ENCODE measurements around the gene NPBWR2.
A peak's percentile ranks its signal among the peaks of the same experiment; 100 is the strongest.

The NPBWR2 gene

DNA sequence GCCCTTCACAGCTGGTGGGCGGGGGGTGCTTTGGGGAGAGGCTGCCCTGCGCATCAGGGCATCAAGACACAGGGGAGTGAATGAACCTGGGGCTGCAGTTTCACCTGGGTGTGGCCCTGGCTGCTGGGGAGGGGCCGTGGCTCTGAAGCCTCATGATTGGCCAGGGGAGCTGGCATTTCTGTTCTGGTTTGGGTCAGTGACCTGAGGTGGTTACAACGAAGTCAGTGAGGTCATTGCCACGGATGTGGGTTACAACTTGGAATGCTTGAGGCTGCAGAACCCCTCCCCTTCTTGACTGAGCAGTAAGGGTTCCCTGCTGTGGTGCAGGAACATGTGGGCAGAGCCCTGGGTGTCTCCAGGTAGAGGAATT lies 41.4 kb downstream of the NPBWR2 start:
- Histone ChIP-seq H3K4me3 (no peak overlapping the region), H3K27ac (no peak overlapping the region)

DNA sequence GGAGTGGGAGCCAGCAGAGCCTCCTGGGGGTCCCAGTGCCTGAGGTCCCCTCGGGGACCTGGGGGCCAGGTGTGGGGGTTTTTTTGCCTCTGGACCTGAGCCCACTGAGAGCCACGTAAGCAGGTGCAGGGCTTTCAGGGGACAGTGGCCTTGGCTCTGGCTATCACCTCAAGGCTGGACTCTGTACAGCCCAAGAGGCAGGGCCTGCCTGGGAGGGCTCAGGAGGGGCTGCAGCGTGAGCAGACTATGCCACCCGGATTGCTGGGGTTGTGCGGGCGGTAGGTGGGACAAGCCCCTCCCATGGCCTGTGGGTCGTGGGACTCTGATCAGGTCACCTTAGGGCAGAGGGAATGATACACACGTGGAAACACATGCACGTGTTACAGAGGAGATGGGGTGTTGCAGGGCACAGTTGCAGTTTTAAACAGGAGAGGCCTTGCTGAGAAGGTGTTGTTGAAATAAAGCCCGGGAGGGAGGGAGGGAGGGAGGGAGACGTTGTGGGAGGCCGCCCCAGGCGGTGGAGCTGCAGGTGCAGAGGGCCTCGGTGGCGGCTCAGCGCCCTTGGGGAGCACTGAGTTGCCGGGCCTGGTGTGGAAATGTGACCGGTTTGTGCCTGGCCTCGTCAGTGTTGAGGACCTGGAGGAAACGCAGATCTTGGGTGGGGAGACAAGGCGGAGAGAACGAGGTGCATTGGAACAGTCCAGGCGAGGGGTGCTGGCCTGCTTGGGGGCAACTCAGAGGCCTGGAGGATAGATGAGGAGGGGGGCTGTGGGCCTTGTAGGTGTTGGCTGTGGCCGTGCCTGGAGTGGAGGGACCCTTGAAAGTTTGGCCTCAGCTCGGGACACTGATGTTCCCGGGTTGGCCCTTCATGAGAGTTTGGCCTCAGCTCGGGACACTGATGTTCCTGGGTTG lies 42.0 kb downstream of the NPBWR2 start:
- peak overlapping the region in 2 of 21 experiments; percentile 50 to 60 for H3K27ac ChIP-seq

DNA sequence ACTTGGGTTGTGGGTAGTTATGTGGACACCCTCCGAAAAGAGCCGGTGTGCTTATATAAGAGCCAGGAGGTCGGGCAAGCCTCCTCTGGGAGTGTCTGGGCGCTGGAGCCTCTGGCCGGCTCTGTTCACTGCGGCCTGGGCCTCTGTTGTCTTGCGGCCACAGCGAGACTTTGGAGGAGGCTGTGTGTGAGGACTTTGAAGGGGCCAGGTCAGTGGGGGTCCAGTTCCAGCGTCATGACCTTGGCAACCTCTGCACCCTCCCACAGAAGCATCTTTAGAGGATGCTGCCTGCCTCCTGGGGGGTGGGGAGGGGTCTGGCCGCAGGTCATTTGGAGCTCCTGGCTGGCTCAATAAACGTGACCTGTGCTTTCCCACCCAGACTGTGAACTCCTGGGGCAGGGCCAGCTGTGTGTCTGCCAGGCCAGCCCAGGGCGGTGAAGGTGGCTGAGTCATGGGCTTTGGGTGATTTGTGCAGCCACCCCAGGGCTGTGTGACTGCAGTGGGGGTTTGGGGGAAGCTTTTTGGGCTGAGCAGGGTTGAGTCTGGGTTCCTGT lies 43.1 kb downstream of the NPBWR2 start:
- Histone ChIP-seq H3K27ac (peak overlapping the region in 8 of 21 experiments; percentile 25 to 93 (median 88)), H3K4me3 (peak overlapping the region in 5 of 7 experiments; percentile 61 to 92 (median 89))

More for the DNA sequence above, 42.0 kb downstream of the NPBWR2 start:
- no peak overlapping the region for H3K4me3 ChIP-seq

DNA sequence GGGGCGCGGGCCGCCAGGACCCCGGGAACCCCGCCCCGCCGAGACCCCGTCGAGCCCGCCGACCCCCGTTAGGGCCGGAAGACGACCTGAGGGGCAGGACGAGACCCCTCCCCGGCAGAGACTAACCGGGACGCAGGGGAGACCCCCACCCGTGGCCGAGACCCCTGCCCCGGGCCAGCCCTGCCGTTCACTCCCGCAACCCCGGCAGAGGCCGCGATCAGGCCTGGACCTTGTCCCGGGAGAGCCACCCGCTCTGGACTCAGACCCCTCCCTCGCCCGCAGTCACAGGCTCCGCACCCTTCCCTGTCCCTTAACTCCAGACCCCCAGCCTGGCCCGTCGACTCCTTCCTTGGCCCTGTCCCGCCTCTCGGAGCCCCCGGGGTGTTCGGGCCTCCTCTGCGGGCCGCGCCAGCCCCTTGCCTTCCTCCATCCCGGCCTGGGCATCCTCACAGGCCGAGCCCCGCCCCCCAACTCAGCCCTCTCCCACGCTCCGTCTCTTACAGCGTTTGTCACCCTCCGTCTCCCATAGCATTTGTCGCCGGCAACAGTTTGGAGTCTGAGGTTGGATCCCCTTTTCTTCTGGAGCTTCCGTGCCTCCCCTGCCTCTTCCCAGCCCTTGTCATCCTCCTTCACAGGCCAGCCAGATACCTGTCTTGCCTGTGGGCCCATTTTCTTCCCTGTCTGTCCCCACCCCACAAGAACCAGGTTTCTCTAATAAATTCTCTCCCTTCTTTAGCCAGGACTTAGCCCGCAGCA lies 43.8 kb downstream of the NPBWR2 start:
- peak overlapping the region; percentile 61 to 96 (median 89) for H3K4me3 ChIP-seq
- H3K27ac ChIP-seq, result peak overlapping the region; percentile 14 to 93 (median 84)

DNA sequence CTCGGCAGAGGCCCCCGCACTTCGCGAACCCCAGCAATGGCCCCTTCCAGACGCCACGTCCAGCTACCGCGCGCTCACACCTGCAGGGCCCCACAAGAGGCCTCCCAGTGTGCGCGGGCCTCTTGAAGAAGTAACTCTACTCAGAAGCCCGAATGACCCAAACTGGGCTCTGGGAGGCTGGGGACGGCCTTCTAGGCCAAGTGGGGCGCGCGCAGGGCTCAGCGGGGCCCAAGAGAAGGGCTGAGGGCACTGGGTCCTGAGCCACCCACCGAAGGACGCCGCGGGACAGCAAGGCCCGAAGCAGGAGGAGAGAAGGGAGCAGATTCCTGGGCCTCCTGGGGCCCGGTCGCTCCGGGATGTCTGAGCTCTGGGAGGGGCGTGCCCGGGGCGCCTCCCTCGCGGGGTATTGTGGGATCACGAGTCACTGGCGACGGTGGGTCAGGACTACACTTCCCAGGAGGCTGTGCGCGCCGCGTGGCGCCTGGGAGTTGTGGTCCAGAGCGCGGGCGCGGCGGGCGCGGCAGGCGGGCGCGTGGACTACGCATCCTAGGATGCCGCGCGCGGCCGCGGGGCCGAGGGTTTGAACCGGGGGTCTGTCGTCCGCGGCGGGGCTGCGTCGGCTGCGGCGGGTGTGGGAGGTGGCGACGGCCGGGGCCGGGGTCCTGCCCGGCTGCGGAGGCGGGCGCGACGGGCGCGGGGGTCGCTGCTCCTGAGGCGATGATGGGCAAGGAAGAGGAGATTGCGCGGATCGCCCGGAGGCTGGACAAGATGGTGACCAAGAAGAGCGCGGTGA lies 44.6 kb downstream of the NPBWR2 start, which contains the start of gene TCEA2:
TSS of gene TCEA2 (plus strand) at position 603 of the 793 bp plus-strand sequence. CDS start at position 718, 115 bp downstream.
- peak within 1 kb of the TSS; percentile 45 to 95 (median 87) for H3K27ac ChIP-seq
- H3K4me3 ChIP-seq, result peak within 1 kb of the TSS; percentile 61 to 96 (median 89)

DNA sequence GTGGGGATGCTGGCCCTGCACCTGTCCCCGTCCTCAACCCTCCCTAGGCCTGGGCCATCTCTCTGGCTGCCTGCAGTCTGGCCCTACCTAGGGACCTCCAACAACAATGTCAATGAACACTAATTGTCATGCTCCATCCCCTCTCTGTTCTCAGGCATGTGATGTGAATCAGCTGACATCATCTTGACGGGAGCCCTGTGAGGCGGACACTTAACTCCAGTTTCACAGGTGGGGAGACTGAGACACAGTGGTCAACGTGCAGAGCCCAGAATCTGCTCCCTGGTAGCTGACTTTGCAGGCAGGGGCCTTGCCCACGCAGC lies 45.1 kb downstream of the NPBWR2 start:
- Histone ChIP-seq H3K27ac (peak overlapping the region; percentile 45 to 95 (median 87)), H3K4me3 (peak overlapping the region; percentile 61 to 96 (median 89))

DNA sequence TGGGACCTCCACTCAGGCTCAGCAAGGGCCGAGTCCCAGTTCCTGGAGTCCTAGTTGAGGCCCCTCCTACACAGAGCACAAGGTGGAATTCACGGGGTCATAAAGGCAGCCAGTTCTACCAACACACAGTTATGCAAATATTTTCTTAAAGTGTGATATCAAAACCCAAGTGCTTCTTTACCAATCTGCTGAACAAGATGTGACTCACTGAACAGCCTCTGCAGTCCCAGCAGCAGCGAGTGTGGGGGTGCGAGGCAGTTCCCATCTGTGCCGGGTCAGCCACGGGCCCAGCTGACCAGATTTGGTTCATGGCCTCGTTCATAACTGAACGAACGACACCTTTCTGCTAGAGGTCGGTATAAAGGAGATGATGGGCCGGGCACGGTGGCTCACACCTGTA lies 48.8 kb downstream of the NPBWR2 start:
- Histone ChIP-seq H3K27ac (no peak overlapping the region), H3K4me3 (no peak overlapping the region)

DNA sequence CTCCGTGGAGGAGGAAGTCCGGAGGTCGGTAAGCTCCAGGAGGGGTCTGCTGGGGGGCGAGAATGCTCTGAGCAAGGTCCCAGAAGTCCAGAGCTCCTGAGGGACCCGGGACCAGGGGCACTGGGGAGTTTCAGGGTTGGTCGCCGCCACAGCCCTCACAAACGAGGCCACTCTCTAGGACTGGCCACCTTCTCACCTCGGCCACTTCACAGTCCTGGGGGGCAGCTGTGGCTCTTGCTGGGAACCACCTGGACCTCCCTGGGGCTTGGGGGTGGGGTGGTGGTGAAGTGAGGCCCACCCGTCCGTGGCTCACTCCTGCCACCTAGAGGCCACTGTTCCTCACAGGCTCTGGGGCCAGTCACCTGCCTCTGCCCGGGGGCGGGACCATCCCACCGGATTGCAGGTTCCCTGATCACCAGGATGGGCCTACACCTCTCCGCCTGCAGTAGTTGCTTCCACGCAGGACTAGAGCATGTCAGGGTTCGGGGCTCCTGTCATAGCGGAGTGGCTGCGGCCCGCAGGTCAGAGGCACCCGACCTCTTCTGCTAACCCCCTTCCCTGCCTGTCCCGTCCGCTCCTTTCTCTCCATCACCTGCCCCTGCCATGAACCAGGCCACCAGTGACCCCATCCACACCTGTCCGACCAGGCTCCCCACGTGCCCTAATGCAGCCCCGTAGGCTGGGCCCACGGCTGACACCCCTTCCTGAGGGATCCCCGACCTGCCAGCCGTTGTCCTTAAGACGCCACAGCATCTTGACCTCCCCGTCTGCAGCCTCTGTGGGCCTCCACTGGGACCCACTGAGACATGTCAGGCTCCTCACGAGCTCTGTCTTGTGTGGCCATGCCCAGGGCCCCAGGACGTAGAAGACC lies 49.5 kb downstream of the NPBWR2 start:
- Histone ChIP-seq H3K4me3 (peak overlapping the region in 2 of 7 experiments; percentile 7 to 11), H3K27ac (peak overlapping the region in 13 of 21 experiments; percentile 9 to 85 (median 56))

DNA sequence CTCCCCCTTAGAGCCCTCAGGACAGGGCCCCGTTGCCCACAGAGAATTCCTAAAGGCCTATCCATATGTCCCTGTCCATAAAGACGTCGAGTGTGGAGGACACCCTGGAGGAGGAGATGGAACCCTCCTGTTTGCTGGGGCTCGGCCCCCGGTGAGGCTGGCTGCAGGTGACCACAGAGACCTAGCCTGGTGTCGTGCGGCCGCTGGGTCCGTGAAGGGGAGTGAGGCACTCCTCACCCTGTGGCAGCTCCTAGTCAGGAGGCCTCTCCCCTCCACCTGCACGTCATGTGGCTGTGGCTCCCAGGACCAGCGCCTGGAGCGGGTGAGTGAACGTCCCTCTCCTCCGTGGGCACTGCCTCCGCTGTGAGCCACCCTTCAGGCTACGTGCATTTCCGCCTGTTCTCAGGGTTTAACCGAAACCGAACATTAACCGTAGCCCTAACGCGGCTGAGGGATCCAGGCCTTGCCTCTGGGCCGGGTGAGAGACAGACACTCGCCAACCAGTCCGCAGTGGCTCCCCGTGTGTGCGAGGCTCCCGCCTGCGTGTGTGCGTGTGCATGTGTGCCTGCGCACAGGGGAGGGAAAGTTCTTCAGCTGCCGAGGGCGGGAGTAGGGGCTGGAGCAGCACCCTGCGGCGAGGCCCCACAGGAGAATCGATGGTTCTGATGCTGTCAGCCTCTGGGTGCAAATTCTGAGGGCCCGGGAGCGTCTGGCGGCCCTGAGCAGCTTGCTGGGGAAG lies 50.3 kb downstream of the NPBWR2 start:
- Histone ChIP-seq H3K27ac (peak overlapping the region in 15 of 21 experiments; percentile 9 to 85 (median 56)), H3K4me3 (peak overlapping the region in 2 of 7 experiments; percentile 7 to 11)

DNA sequence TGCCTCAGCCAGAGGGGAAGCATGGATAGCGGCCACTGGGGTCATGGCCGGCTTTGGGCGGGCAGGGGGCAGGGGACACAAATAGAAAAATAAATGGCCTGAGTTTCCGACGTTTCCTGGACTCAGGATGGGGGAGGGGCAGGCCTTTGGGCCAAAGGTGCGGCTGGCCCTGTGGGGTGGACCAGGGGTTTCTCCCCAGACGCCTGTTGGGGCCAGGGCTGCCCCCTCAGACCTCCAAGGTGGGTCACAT lies 50.8 kb downstream of the NPBWR2 start:
- H3K27ac ChIP-seq, result peak overlapping the region in 14 of 21 experiments; percentile 4 to 85 (median 57)
- H3K4me3 ChIP-seq, result peak overlapping the region in 1 of 7 experiments; percentile 11

DNA sequence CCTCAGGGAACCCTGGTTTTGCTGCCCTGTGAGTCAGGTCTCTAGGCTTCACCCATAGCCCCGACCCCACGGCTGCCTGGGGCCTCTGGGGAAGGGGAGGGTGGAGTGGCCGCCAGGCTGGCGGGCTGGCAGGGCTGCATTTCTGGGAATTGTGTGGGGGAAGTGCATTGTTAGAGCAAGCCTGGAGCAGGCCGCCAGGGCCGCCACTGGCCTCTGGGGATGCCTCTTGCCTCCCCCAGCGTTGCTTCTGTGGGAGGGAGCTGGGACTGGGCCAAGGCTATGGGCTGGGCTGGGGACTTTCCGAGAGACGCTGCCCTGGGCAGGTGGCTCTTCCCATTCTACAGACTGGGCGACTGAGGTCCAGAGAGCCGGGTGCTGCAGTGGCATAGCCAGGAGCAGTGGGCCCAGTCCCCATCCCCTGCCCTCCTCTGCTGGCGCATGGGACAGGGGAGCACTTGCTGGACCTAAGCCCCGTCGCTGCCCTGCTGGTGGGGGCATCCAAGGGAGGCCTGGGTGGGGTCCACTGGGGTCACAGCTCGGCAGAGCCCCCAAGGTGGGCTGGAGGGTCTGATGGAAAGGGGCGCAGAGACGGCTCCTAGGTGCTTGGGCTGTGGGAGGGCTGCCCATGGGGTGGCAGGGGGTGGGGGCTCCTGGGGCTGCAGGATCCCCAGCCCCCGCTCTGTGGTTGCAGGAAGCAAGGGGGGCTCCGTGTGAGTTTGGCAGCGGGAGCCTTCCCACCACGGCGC lies 51.3 kb downstream of the NPBWR2 start:
- Histone ChIP-seq H3K4me3 (peak overlapping the region in 1 of 7 experiments; percentile 11), H3K27ac (peak overlapping the region in 18 of 21 experiments; percentile 4 to 85 (median 56))

DNA sequence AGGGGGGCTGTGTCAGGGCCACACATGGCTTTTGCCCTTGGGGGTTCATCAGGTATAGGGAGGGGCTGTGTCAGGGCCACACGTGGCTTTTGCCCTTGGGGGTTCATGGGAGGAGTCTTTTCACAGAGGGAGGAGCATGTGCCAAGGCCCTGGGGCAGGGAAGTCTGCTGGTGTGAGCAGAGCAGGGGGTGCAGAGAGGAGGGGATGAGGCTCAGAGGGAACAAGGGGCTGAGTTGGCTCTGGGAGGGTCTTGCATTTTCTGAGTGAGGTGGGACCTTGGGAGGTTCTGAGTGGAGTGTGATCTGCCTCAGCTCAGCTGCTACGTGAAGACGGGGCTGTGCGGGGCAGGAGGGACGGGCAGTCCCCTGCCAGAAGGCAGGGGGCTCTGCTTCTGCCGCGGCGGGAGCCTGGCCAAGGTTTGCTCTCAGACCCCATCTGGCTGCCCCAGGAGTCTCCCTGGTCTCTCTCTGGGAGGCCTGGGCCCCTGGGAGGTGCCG lies 51.9 kb downstream of the NPBWR2 start:
- Histone ChIP-seq H3K27ac (peak overlapping the region in 17 of 21 experiments; percentile 5 to 85 (median 57)), H3K4me3 (no peak overlapping the region)

DNA sequence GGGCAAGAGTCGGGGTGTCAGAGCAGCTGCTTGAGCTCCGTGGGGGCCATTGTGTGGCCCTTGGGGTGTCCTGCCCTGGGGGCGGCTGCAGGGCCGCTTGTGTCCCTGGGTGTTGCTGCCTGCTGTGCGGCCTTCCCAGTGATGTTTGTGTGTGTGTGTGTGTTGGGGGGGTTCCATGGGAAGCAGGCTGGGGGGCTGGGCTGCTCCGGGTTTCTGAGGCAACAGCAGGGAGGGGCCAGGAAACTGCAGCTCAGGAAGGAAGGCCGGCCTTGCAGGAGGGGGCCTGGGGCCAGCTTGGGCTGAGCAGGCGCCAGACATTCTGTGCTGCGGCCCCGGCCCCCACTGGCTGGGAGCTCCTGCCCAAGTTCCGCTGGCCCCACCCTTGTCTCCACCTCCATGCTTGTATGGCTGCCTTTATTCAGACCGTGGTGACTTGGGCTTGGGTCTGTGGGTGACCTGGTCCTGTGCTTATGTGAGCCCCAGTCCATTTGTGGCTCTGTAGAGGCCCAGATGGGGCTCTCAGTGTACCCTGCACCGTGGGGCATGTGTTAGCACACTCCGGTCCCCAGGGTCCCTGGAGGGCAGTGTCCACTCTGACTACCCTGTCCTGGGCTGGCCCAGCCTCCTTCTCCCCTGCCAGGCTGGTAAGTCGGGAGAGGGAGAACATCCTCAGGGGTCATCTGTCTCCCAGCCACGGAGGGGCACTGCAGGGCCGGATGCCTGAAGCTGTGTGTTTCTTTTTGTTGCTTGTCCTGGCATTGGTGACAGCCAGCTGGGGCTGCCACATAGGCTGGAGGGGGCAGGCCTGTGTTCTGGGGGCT lies 53.3 kb downstream of the NPBWR2 start:
- peak overlapping the region in 17 of 21 experiments; percentile 8 to 85 (median 47) for H3K27ac ChIP-seq

More for the DNA sequence above, 53.3 kb downstream of the NPBWR2 start:
- H3K4me3 ChIP-seq, result no peak overlapping the region

Measured in skin epidermis (tissue), 12 donors.